Daoy (cell line): ENCODE measurements around the gene BIRC6. TPM values are rescaled to one million over a fixed set of nuclear protein-coding genes. Genes with fewer than 3 reads are reported as not detected.
A peak's percentile ranks its signal among the peaks of the same experiment; 100 is the strongest.
"Not testable (repeated sequence)": the region's sequence is repeated elsewhere in the genome, so short reads cannot be mapped to it uniquely, and the experiment has no call there.

ENCODE experiments used
- DNase-seq: peaks from one replicate; pipeline ENCODE4 v3.0.0-alpha.2; 2015; ENCODE audit warnings: low read depth
- total RNA-seq: library from RNA; depleted of rRNA; stranded (reverse); fragments of >200 nt; shearing (Covaris generic); gene quantifications from 2 replicates; pipeline ENCODE4 v1.2.3, GENCODE V29; 2014

The BIRC6 gene
- total RNA-seq, 1 experiment from 2014 or later, result 63.6 TPM

DNA sequence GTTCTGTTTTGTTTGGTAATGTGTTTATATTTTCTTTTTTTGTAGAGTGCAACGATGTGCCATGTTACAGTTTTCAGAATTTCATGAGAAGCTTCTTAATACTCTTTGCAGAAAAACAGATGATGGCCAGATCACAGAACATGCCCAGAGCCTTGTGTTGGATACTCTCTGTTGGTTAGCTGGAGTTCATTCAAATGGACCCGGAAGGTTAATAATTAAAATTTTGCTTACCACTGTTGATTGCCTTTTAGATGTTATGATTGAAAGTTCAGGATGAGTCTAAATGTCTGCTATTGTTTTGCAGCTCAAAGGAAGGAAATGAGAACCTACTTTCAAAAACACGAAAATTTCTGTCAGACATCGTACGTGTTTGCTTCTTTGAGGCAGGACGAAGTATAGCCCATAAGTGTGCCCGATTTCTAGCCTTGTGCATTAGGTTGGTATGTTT, 85.2 kb downstream of the BIRC6 start:
- no peak for DNase-seq

- no peak for DNase-seq
These were observed 89.5 kb downstream of the BIRC6 start for GRCh38 chr2:32446369-32446768.

DNA sequence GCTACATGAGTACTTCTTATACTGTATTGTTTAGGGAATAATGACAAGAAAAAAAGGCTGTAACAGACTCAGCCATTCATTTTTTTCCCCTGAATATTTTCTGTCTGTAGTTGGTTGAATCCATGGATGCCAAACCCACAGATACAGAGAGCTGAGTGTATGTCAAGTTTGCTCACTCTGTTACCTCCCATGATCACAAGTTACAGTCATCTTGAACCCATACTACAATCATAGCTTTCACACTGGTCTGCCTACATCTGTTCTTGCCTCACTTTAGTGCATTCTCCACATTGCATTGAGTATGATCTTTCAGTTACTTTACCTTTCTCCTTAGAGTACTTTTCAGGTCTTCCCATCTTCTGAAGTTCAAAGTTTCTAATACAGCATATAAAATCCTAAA, 94.0 kb downstream of the BIRC6 start:
- DNase-seq, result no peak

DNA sequence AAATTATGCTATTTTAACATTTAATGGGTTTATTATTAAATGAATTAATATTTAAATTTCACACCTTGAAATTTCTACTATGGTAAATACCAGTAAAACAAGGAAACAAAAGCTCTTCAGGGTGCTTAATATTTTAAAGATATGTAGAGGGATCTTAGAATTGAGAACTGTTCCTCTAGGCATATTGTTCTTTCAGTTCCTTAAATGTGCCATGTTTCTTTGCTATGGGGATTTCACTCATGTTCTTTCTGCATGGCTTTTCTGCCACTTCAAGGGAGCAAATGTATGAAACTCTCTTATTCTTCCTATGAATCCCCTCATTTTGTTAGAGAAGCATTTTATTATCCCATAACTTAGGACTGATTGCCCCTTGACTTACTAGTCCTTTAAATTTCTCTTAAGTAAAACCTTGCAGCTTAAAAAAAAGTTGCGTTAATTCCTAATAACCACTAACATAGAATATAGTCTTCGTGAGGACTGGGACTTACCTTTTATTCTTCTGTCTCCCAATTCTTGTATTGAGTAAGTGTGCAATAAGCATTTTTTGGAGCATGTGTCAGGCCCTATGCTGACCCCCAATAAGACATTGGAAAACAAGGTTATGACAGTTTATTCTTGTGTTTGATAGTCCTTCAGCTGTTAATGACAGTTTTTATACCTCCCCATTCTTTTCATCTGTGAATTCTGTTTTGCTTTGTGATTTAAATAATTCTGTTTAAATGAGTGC, 95.7 kb downstream of the BIRC6 start:
- no peak for DNase-seq

GRCh38 chr2:32453242-32454062, 96.6 kb downstream of the BIRC6 start:
- DNase-seq, result no peak

DNA sequence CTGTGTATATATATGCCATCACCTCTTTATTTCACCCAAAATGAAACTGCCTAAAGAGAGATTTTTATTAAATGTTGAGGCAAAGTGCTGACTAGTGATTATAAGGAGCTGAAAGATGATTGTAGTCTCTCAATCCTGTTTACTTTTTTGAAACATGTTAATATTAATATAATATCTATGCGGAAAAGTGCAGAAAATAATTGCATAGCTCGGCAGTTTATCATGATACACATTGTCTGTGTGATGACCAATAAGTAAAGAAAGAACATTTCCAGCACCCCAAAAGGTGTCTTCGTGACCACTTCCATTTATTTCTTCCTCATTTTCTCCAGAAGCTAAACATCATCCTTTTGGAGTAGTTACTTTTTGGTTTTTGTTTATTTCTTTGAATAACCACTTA, 99.0 kb downstream of the BIRC6 start:
- no peak for DNase-seq

DNA sequence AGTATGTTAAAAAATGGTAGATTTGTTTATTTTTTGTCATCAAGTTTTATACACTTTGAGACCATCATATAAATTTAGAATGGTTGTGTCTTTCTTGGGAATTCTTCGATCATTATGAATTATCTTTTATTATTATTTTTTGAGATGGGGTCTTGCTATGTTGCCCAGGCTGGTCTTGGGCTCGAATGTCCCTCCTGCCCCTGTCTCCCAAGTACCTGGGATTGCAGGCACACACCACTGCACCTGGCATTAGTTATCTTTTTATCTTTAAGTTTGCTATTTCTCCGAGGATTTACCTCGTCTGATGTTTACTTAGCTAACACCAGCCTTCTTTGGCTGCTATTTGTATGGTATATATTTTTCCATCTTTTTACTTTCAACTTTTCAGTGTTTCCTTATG, 100.0 kb downstream of the BIRC6 start:
- no peak for DNase-seq

GRCh38 chr2:32457814-32458213, 101.0 kb downstream of the BIRC6 start:
- no peak for DNase-seq

DNA sequence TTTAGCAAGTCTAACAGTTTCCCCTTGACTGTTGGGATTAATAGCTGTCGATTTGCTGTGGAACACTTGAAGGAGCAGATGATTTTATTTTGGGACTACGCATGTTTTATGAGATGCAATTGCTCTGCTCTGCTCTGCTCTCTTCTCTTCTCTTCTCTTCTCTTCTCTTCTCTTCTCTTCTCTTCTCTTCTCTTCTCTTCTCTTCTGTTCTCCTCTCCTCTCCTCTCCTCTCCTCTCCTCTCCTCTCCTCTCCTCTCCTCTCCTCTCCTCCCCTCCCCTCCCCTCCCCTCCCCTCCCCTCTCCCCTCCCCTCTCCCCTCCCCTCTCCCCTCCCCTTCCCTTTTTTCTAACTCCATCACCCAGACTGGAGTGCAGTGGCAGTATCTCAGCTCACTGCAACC, 104.0 kb downstream of the BIRC6 start:
- not testable (repeated sequence) for DNase-seq

- no peak for DNase-seq
These were observed 106.3 kb downstream of the BIRC6 start for GRCh38 chr2:32463110-32463509.

- DNase-seq, result no peak
These were observed 107.6 kb downstream of the BIRC6 start for GRCh38 chr2:32464431-32464830.

DNA sequence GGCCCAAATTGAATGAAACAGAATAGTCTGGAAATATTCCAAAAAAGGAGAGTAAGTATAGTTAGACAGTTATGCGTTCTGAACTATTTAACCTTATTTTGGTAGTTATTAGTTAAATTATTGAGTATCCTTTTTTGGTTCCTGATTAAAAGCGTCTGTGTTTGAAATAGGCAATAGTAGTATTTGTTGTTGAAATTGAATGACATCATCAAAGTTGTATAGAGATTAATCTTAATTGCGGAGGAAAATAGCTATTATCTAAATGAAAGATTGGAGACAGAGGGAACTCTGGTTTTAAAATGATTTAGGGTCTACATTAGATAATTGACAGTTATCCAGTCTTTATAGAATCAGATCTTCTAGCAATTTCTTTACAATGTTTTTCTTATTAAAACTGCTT, 115.8 kb downstream of the BIRC6 start:
- no peak for DNase-seq

- no peak for DNase-seq
These were observed 117.6 kb downstream of the BIRC6 start for GRCh38 chr2:32474381-32474780.

DNA sequence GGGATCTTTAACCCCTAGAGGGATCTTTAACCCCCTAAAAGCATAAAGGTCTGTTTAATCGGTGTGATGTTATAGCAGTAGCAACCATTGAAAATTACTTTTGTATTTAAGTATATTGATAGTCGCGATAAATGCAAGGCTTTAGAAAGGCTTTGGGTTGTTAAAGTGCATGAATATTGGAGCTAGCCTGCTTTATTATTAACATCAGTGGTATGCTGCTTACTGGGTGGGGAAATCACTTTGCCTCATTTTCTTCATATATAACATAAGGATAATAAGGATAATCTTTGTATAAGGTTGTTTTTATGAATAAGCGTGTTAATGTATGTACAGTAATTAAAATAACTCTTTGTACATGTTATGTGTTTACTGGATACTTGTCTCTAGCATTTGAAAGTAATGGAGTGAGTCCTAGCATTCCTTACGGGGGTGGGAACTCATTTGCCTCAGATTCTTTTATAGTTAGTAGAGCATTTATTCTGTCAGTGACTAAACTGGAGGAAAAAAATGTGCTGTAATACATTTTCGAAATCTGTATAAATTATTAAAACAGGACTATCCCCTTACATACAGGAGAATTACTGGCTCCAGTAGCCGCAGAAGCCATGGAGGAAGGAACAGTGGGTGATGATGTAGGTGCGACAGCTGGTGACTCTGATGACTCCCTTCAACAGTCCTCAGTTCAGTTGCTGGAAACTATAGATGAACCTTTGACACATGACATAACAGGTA, 122.2 kb downstream of the BIRC6 start:
- no peak for DNase-seq

DNA sequence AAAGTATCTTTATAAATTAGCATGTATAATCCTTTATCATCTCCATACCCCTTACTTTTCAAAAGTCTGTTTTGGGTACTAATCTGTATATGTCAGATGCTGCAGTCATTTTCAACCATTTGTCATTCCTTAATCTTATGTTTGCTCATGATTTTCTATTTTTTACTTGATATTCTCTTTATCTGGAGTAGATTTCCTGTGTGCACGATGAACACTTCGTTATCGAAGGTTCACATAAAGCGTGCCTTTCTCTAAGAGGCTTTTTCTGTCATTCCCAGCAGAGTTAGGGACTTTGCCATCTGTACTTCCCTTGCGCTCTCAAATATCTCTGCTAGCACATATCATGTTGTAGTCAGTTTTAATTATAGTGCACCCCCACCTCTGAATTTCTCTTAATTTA, 123.2 kb downstream of the BIRC6 start:
- DNase-seq, result no peak

GRCh38 chr2:32482471-32482870, 125.6 kb downstream of the BIRC6 start:
- no peak for DNase-seq

- DNase-seq, result peak; percentile 30
These were observed 128.1 kb downstream of the BIRC6 start for GRCh38 chr2:32484937-32485336.

GRCh38 chr2:32485399-32485798, 128.6 kb downstream of the BIRC6 start:
- DNase-seq, result no peak

- no peak for DNase-seq
These were observed 132.2 kb downstream of the BIRC6 start for GRCh38 chr2:32489061-32489460.

DNA sequence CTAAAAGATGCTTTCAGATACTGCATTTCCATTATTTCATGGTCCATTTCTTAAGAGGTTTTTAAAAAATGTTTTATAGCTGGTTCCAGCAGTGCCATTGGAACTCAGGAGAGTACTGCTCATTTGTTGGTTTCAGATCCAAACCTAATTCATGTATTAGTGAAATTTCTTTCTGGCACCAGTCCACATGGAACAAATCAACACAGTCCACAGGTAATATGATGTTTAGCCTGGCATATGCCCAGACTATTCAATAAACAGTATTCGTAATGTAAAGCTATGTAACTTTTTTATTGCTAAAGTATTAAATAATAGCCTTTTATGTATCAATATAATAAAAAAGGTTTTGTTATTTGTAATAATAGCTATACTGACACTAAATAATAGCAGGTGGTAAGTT, 134.5 kb downstream of the BIRC6 start:
- DNase-seq, result no peak

DNA sequence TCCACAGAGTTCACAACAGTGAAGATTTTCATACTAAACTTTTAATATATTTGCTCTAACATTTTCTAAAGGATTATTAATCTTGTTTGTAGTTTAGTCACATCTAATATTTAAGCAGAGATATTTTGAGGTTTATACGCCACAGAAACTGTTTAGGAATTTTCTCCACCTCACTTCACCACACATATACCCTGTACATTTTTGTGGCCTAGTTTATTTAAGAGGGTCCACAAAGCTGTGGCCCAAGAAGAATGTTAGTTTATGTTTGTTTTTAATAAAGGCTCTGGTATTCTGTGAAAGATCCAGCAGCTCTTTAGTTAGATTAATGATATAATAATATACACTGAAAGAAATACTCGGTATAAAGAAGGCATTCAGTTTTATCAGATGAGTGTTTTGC, 138.3 kb downstream of the BIRC6 start:
- no peak for DNase-seq

- DNase-seq, result no peak
These were observed 139.8 kb downstream of the BIRC6 start for GRCh38 chr2:32496662-32497061.

- no peak for DNase-seq
These were observed 141.5 kb downstream of the BIRC6 start for GRCh38 chr2:32498306-32498705.
